Renal pelvis (tissue), 4 donors: Measurements from ENCODE around the gene SLC6A8. TPM values are rescaled to one million over a fixed set of nuclear protein-coding genes. Genes with fewer than 3 reads are reported as not detected.
"Not testable (repeated sequence)": the region's sequence is repeated elsewhere in the genome, so short reads cannot be mapped to it uniquely, and the experiment has no call there.

ENCODE experiments used
- DNase-seq: peaks from one replicate; pipeline ENCODE4 v3.0.0-alpha.2; 2013
- polyA plus RNA-seq, 3 donors: library from polyadenylated mRNA; unstranded; fragments of 120-200 nt; gene quantifications; one replicate each; pipeline ENCODE4 v1.2.1, GENCODE V29; 2013; ENCODE audit not compliant: insufficient read length in 3 of 3

The SLC6A8 gene
- polyA plus RNA-seq, 3 donors, result 61.9 to 79.5 (median 63.5) TPM

- DNase-seq, result not testable (repeated sequence)
Measured at GRCh38 chrX:153691032-153691827, 3.5 kb downstream of the SLC6A8 start.

DNA sequence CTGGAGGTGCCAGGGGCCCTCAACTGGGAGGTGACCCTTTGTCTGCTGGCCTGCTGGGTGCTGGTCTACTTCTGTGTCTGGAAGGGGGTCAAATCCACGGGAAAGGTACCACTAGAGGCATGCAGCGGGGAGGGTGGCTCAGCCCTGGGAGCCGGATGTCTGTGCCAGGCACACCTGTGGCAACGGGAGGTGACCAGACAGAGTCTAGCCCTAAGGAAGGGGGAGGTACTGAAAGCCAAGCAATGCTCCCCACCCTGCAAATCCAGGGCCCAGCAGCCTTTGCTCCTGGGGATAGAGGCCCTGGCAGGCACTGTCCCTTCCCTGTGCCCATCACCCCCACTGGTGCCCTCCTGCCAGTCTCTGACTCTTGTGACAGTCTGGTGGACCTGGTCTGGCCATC lies 4.3 kb downstream of the SLC6A8 start:
- DNase-seq, result no peak

GRCh38 chrX:153692611-153693156 lies 5.0 kb downstream of the SLC6A8 start:
- no peak for DNase-seq

- DNase-seq, result no peak
Measured at GRCh38 chrX:153693216-153694086, 5.7 kb downstream of the SLC6A8 start.

- not testable (repeated sequence) for DNase-seq
Measured at GRCh38 chrX:153694256-153694655, 6.5 kb downstream of the SLC6A8 start.

DNA sequence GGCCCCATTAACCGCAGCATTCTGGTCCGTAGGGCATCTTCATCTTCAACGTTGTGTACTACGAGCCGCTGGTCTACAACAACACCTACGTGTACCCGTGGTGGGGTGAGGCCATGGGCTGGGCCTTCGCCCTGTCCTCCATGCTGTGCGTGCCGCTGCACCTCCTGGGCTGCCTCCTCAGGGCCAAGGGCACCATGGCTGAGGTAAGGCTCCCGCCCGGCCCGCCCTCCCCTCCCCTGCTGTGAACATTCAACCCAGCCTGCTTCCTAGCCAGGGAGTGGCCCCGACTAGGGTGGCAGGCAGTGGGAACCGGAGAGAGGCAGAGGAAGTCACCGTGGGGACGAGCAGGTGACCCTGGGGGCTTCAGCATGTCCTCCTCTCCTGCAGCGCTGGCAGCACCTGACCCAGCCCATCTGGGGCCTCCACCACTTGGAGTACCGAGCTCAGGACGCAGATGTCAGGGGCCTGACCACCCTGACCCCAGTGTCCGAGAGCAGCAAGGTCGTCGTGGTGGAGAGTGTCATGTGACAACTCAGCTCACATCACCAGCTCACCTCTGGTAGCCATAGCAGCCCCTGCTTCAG lies 7.1 kb downstream of the SLC6A8 start:
- DNase-seq, result no peak

- no peak for DNase-seq
Measured at GRCh38 chrX:153696100-153696499, 8.4 kb downstream of the SLC6A8 start.

DNA sequence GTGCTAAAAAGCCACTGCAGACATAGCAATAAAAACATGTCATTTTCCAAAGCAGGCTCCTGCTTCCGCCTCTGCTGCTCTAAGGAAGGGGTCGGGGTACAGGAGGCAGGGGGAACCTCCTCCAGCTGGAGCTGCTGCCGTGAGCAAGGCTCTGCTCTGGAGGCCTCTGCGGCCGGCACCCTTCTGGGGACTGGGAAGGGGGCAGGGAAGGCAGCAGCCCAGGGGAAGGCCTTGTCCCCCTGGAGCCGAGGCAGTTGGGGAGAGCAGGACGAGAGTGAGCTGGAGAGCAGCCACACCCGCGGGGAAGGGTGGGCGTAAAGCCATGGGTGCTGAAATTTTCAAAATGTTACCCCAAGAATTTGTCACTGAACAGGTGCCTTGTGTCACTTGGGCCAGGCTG lies 8.8 kb downstream of the SLC6A8 start:
- DNase-seq, result not testable (repeated sequence)

DNA sequence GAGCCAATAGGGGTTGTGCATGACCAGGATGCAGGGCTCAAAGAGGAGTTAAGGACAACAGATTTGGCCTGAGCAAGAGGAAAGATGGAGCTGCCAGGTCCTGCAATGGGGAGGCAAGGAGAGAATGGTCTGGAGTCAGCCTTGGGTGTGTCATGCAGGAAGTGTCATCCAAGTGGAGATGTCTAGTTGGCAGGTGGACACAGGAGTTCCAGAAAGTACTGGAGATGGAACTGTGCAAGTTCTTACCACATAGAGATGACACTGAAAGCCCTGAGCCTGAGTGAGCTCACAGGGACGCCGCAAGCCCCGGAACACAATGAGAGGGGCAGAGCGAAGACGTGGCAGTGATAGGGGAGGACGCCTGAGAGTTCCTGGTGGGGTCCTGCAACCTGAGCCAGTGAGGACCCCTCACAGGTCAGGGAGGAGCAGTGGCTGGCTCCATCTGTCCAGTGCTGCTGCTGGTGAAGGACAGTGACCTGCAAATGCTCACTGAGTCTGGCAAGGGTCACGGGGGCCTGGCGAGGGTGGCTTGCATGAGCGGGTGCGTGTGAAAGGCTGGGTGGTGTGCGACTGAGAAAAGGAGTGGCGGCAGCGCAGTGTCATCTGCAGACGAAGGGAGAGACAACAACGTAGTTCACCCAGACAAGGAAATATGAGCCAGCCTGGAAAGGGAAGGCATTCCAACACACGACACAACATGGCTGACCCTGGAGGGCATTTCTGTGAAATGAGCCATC lies 9.4 kb downstream of the SLC6A8 start:
- DNase-seq, result not testable (repeated sequence)

DNA sequence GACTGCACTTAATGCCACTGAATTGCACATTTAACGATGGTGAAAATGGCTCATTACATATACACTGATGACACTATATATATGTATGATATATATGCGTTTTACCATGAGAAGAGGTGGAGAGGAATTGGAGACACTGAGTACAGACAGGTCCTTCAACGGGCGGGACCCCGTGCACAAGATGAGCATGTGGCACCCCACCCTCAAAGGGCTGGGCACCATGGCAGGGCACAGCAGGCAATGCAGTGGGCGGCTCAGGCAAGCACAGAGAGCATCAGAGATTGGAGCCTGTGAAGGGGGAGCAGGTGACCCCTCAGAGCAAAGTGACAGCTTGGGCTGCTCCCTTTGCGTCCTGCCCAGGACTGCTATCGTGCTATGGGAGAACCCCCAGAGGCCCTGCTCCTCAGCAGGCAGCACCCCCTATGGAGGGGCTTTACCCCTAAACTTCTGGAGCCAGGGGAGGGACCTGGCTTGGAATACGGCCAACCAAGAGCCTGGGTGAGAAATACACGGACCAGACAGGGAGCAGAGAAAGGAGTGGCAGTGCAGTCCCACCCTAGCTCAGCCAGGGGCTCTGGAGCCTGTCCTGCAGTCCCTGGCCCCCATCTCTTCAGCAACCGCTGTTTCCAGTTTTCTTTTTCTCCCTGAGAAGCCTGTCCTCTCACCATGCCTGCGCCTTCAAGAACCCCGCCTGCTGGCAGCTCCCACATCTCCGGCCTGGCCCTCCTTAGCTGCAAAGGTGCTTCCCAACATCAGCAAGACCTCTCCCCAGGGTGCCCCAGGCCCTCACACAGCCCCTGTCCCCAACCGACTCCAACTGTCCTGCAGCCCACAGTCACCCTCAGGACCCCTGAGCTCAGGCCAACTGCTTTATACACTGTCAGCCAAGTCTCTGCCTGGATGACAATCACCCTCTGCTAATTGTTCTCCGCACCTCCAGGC lies 10.5 kb downstream of the SLC6A8 start:
- no peak for DNase-seq

DNA sequence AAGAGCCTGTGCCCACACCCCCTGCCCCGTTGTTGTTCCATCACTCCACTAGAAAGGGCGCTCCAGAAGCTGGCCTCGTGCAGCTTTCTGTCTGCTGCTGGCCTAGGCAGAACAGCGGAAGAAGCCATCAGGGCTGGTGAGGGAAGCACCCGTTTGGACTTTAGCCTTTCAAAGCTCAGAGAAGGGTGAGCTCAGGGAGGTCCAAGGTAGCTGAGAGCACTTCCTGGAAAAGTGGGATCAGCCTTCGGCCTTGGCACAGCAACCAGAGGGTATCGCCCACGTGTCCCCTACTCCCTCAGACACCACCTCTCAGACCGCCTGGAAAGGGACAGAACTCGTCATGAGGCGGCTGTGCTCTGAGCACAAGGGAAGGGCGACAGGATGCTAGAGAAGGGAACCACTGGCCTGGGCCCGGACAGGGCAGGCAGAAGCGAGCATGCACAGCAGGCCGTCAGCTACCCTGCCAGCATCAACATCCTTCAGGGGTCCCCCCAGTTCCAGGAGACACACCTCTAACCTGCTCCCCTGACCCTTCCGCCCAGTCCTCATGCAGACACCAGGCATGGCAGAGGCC lies 11.6 kb downstream of the SLC6A8 start:
- DNase-seq, result not testable (repeated sequence)

- DNase-seq, result not testable (repeated sequence)
Measured at GRCh38 chrX:153699784-153700371, 12.2 kb downstream of the SLC6A8 start.

- no peak for DNase-seq
Measured at GRCh38 chrX:153700376-153700945, 12.7 kb downstream of the SLC6A8 start.

GRCh38 chrX:153700967-153701366 lies 13.2 kb downstream of the SLC6A8 start:
- DNase-seq, result no peak

DNA sequence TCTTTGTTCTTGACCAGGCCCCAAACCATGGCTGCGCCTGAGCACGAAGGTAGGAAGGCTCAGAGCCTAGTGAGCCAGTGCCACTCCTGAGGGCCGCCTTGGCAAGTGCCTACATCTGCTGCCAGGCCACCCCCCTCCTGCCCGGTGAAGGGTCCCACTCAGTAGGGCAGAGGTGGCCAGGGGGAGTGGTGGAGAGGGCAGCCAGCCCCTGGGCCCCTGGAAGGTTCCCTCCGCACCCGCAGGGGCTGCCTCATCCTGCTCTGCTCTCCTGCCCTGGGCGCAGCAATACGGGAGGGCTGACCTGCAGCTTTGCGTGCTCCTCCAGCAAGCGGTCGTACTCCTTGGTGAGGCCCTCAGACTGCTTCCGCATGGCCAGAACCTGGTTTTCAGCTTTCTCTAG lies 14.0 kb downstream of the SLC6A8 start:
- no peak for DNase-seq

DNA sequence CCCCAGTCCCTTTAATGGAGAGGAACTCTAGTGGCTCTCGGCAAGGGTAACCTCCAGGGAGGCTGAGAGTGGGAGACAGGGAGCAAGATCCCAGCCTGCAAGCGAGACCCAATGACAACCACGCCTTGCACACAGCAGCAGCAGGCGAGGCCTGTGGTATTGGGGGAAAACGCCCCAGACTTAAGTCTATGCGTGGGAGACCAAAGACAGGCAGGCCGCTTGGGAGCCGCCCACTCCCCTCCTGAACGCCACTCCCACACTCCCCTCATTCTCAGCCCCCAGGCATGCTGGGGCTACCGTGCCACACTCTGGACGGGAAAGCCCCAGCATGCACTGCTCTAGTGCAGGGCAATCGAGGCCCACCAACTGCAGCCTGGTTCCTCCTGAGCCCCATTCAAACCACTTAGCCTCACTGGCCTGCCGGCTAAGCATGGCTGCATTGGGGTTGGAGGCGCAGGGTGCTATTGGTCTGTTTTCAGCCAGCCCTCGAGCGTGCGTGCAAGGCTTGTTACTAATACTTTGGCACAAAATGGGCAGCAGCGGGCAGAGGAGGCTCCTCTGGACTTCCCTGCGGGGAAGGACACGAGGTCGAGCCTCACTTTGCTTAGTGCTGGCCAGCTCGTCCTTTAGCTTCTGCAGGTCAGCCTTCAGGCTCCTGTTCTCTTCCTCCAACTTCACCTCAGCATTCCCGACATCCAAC lies 14.8 kb downstream of the SLC6A8 start:
- no peak for DNase-seq

DNA sequence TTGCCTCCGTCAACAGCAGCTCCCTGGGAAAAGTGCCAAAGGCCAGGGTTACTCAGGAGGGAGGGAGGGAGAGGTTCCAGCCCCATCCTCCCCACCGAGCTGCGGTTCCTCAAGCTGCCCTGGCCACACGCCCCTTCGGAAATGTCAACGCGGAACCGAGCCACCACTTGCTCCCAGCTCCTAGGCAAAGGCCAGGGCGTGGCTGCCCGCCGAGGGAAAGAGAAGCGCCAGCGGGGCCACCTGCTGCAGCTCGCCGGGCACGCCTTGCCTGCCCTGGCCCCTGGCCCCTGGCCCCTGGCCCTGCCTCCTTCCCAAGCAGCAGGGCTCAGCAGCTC lies 15.3 kb downstream of the SLC6A8 start:
- DNase-seq, result no peak

DNA sequence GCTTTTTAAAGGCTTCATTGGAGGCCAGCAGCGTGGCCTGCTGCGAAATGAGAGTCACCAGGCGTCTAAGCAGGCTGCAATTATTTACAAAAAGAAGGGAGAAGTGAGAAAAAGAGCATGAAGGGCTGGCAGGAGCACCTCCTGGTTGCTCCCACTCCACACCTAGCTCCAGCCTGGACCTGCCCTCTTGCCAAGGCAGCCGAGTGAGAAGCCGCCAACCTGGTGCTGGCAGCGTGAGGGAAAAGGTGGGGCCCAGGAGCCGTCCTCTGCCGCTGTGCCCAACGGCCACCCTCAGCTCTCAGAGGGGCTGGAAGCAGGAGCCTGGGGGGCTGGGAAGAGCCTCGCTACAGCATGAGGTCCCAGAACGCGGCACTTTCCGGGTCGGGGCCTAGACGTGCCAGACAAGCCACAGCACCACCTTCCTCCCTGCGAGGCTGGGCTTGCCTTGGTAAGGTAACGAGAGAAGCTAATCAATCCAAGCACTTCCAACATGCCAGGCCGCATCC lies 16.3 kb downstream of the SLC6A8 start:
- no peak for DNase-seq
